Muscle layer of colon (tissue), 2 donors: ENCODE results near the gene UGGT1.

Experiments used
- H3K27ac ChIP-seq: one replicate; pipeline ENCODE4 v1.7.0; 2013; ENCODE audit warnings: low read depth, mild to moderate bottlenecking, low read length, moderate library complexity
- H3K27me3 ChIP-seq, 2 donors: one replicate each; pipeline ENCODE4 v1.7.0; 2013; ENCODE audit warnings: low read length in 2 of 2, mild to moderate bottlenecking in 2 of 2; ENCODE audit not compliant: insufficient read depth in 2 of 2, control insufficient read depth in 1 of 2
- H3K36me3 ChIP-seq: one replicate; pipeline ENCODE4 v1.7.0; 2013; ENCODE audit warnings: mild to moderate bottlenecking, low read length; ENCODE audit not compliant: insufficient read depth
- H3K4me1 ChIP-seq: one replicate; pipeline ENCODE4 v1.7.0; 2013; ENCODE audit warnings: mild to moderate bottlenecking, low read length; ENCODE audit not compliant: insufficient read depth
- H3K4me3 ChIP-seq, 2 donors: one replicate each; pipeline ENCODE4 v1.7.0; 2013; ENCODE audit warnings: low read length in 2 of 2, low read depth in 1 of 2, mild to moderate bottlenecking in 1 of 2, moderate library complexity in 1 of 2
- H3K9ac ChIP-seq: one replicate; pipeline ENCODE4 v1.7.0; 2013; ENCODE audit warnings: low read length
- H3K9me3 ChIP-seq: one replicate; pipeline ENCODE4 v1.7.0; 2013; ENCODE audit warnings: mild to moderate bottlenecking, low read length
- donor health status: abdominal sarcoma.
- donor health status: Adenocarcinoma of cecum.

The UGGT1 gene, protein sequence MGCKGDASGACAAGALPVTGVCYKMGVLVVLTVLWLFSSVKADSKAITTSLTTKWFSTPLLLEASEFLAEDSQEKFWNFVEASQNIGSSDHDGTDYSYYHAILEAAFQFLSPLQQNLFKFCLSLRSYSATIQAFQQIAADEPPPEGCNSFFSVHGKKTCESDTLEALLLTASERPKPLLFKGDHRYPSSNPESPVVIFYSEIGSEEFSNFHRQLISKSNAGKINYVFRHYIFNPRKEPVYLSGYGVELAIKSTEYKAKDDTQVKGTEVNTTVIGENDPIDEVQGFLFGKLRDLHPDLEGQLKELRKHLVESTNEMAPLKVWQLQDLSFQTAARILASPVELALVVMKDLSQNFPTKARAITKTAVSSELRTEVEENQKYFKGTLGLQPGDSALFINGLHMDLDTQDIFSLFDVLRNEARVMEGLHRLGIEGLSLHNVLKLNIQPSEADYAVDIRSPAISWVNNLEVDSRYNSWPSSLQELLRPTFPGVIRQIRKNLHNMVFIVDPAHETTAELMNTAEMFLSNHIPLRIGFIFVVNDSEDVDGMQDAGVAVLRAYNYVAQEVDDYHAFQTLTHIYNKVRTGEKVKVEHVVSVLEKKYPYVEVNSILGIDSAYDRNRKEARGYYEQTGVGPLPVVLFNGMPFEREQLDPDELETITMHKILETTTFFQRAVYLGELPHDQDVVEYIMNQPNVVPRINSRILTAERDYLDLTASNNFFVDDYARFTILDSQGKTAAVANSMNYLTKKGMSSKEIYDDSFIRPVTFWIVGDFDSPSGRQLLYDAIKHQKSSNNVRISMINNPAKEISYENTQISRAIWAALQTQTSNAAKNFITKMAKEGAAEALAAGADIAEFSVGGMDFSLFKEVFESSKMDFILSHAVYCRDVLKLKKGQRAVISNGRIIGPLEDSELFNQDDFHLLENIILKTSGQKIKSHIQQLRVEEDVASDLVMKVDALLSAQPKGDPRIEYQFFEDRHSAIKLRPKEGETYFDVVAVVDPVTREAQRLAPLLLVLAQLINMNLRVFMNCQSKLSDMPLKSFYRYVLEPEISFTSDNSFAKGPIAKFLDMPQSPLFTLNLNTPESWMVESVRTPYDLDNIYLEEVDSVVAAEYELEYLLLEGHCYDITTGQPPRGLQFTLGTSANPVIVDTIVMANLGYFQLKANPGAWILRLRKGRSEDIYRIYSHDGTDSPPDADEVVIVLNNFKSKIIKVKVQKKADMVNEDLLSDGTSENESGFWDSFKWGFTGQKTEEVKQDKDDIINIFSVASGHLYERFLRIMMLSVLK (N-terminal part only)

DNA sequence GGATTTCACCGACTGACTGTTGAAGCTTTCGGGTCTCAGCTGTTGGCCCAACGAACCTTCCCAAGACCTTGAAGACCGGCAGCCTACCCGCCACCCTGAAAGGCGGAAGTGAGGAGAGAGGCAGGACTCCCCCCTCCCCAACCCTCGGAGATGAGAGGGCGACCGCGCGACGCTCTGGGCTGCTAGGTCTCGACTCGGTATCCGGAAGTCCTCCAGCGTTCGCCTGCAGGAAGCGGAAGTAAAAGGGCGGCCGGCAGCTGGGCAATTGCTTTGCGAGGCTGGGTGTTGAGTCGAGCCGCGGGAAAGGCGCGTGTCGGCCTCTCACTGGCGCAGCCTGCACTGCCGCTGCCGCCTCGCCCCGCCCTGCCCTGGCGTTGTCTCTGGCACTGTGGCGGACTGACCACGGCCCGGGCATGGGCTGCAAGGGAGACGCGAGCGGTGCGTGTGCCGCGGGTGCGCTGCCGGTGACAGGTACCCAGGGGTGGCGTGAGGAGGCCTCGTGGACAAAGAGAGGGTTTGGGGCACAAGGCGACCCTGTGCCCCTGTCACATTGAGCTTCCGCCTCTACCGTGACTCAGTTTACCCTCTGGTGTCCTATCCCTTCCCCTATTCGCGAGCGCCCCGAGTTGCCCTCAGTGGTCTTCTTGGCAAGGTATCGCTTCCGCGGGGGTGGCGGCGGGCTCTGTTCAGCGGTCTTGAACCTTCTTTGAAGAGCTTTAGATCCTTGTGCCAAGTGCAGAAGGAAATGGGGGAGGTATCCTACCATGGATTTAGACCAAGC lies at the start of gene UGGT1:
UGGT1 (plus strand) TSS at position 256 of the 781 bp plus-strand sequence; CDS start at position 414, 158 bp downstream.
- peak within 1 kb of the TSS; percentile 71 for H3K9ac ChIP-seq

DNA sequence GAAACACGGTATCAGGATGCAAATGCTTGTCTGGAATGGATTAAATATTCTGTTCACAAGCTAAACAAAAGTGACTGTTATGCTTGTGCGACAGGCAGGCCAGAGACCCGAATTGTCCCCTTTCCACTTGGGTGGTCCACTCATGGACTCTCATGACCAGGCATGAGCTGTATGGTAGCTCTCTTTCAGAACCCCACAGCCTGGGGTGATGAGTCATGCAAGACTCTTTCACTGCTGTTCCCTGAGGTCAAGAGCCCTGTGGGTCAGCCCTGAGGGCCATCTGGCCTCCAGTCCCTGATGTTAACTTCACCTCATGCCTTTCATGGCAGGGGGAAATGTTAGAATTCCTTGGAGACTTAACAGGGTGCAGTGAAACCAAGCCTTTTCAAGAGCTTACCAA lies 49.4 kb upstream of the UGGT1 start:
- no peaks in the 10 kb centered on the region for H3K4me1 ChIP-seq
- peaks cover 15% of the 10 kb centered on the region for H3K9me3 ChIP-seq
- no peak overlapping the region for H3K9ac ChIP-seq
- H3K4me3 ChIP-seq = no peak overlapping the region
- H3K36me3 ChIP-seq = no peaks in the 10 kb centered on the region
- no peaks in the 10 kb centered on the region for H3K27me3 ChIP-seq
- H3K27ac ChIP-seq = no peak overlapping the region

More for the DNA sequence above, at the start of gene UGGT1:
- Histone ChIP-seq H3K27ac (peak within 1 kb of the TSS; percentile 64), H3K9me3 (no peaks in the 10 kb centered on the region), H3K4me3 (peak within 1 kb of the TSS; percentile 66 to 87), H3K36me3 (no peaks in the 10 kb centered on the region), H3K27me3 (no peaks in the 10 kb centered on the region), H3K4me1 (no peaks in the 10 kb centered on the region)

DNA sequence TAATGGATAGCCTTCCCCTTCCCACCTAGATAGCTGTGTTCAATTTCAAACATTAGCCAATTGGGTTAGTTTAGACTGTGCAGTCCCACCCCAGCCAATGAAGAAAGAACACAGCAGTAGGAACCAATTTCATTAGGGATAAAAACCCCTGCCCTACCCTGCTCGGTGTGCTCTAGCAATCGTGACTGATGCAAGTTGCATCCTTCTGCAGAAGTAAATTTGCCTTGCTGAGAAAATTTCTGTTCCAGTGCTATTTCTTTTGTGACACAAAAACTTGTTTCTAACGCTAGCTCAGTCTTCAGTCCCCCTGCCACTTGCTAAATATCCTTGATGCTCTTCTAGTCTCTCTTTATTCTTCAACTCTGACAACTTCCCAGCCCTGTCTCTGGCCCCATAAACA lies 48.0 kb upstream of the UGGT1 start:
- no peaks in the 10 kb centered on the region for H3K4me1 ChIP-seq
- H3K27me3 ChIP-seq = no peaks in the 10 kb centered on the region
- no peak overlapping the region for H3K27ac ChIP-seq
- no peak overlapping the region for H3K9ac ChIP-seq
- peaks cover under 1% of the 10 kb centered on the region for H3K9me3 ChIP-seq
- no peaks in the 10 kb centered on the region for H3K36me3 ChIP-seq
- H3K4me3 ChIP-seq = no peak overlapping the region

DNA sequence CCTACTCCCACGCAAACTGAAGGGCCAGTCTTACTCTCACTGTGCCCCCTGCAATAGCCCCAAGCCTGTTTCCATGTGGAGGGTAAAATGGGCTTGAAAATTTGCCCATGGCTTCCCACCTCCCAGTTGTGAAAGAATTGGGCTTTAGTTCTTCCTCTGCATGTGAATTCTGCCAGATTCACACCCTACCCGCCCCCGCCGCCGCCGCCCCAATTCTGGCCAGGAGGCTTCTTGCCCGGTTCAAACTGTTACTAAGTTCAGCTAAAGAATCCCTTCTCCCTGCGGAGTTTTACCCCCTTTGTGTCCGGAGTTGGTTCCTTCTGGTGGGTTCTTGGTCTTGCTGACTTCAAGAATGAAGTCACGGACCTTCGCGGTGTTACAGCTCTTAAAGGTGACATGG lies 37.7 kb upstream of the UGGT1 start:
- Histone ChIP-seq H3K9ac (no peak overlapping the region), H3K27me3 (no peaks in the 10 kb centered on the region), H3K4me1 (no peaks in the 10 kb centered on the region), H3K4me3 (no peak overlapping the region), H3K27ac (no peak overlapping the region), H3K9me3 (no peaks in the 10 kb centered on the region), H3K36me3 (no peaks in the 10 kb centered on the region)

DNA sequence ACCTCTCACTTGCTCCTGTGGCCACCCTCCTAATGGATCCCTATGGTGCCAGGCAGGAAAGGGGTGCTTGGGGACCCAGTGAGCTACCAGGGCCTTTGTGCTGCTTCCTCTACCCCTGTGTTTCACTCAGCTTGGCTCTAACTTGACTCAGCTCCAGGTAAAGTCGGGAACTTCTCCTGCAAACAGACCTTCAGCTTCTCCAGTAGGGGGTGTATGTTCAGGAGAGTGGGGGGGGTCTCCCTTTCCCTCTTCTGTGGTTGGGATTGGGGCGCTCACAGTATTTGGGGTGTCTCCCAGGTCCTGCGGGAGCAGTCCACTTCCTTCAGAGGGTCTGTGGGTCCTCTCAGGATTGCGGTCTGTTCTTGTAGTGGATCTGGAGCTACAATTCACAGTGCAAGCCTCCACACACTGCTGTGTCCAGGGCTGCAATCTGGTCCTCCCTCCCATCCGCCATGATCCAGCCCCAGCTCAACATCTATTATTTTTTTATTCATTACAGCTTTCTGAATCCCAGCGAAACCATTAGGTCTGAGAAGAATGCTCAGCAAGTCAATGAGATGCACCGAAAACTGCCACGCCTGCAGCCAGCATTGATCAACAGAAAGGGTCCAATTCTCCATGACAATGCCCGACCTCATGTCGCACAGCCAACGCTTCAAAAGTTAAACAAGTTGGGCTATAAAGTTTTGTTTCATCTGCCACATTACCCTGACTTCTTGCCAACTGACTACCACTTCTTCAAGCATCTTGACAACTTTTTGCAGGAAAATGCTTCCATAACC lies 36.7 kb upstream of the UGGT1 start:
- no peak overlapping the region for H3K27ac ChIP-seq
- H3K9me3 ChIP-seq = no peaks in the 10 kb centered on the region
- no peak overlapping the region for H3K9ac ChIP-seq
- H3K36me3 ChIP-seq = no peaks in the 10 kb centered on the region
- no peak overlapping the region for H3K4me3 ChIP-seq
- no peaks in the 10 kb centered on the region for H3K4me1 ChIP-seq
- no peaks in the 10 kb centered on the region for H3K27me3 ChIP-seq

DNA sequence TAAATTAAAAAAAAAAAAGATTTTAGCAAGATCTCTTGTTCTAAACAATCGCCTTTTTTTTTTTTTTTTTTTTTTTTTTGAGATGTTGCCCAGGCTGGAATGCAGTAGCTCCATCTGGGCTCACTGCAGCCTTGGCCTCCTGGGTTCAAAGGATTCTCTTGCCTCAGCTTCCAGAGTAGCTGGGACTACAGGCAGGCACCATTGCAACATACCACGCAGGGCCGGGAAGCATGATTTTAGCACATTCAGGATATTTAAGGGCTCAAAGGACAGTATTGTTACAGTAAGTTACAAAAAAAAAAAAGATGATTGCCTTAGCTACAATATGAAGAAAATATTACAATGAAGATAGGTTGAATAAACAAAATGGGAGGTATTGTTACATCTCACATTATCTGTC lies 33.7 kb upstream of the UGGT1 start:
- H3K27ac ChIP-seq = no peak overlapping the region
- H3K36me3 ChIP-seq = no peaks in the 10 kb centered on the region
- H3K9me3 ChIP-seq = no peaks in the 10 kb centered on the region

DNA sequence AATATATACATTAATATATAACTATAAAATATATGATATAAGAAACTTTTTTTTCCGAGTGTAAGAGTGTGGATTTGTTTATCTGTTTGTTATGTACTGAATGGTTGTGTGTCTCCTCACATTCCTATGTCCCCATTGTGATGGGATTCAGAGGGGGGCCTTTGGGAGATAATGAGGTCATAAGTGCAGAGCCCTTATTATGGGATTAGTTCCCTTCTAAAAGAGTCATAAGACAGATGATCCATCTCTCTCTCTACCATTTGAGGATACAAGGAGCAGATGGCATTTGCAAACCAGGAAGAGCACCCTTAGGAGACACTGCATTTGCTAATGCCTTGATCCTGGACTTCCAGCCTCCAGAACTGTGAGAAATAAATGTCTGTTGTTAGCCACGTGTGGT lies 32.9 kb upstream of the UGGT1 start:
- H3K9me3 ChIP-seq = no peaks in the 10 kb centered on the region
- no peaks in the 10 kb centered on the region for H3K4me1 ChIP-seq
- H3K27me3 ChIP-seq = no peaks in the 10 kb centered on the region
- H3K4me3 ChIP-seq = no peak overlapping the region
- no peak overlapping the region for H3K9ac ChIP-seq
- H3K27ac ChIP-seq = no peak overlapping the region
- no peaks in the 10 kb centered on the region for H3K36me3 ChIP-seq

More for the DNA sequence above, 33.7 kb upstream of the UGGT1 start:
- Histone ChIP-seq H3K9ac (no peak overlapping the region), H3K27me3 (no peaks in the 10 kb centered on the region), H3K4me1 (no peaks in the 10 kb centered on the region), H3K4me3 (no peak overlapping the region)

DNA sequence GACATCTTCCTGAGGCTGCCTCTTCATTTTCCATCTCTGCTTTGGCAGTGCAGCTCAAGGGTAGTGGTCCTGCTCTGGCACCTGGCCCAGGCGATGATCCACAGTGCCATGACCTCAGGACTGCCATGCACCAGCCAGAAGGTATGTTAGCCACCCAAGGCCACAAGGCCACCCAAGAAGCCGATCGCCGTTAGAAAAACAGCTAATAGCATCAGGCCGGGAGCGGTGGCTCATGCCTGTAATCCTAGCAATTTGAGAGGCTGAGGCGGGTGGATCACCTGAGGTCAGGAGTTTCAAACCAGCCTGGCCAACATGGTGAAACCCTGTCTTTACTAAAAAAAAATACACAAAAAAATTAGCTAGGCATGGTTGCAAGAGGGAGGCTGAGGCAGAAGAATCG lies 28.4 kb upstream of the UGGT1 start:
- Histone ChIP-seq H3K4me1 (no peaks in the 10 kb centered on the region), H3K36me3 (no peaks in the 10 kb centered on the region), H3K27ac (no peak overlapping the region), H3K9me3 (no peaks in the 10 kb centered on the region), H3K4me3 (no peak overlapping the region), H3K9ac (no peak overlapping the region), H3K27me3 (no peaks in the 10 kb centered on the region)

DNA sequence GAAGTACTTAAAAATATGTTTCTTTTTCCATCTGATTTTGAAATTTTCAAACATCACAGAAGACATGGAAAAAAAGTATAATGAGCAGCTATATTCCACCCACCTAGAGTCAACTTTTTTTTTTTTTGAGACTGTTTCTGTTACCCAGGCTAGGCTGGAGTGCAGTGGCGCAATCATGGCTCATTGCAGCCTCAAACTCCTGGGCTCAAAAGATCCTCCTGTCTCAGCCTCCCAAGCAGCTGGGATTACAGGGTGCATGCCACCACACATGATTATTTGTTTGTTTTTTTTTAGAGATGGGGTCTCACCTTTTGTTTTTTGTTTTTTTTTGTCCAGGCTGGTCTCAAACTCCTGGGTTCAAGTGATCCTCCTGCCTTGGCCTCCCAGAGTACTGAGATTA lies 26.6 kb upstream of the UGGT1 start:
- no peaks in the 10 kb centered on the region for H3K27me3 ChIP-seq
- H3K27ac ChIP-seq = no peak overlapping the region
- H3K4me1 ChIP-seq = no peaks in the 10 kb centered on the region
- H3K36me3 ChIP-seq = no peaks in the 10 kb centered on the region
- H3K9me3 ChIP-seq = no peaks in the 10 kb centered on the region
- H3K9ac ChIP-seq = no peak overlapping the region
- H3K4me3 ChIP-seq = no peak overlapping the region

DNA sequence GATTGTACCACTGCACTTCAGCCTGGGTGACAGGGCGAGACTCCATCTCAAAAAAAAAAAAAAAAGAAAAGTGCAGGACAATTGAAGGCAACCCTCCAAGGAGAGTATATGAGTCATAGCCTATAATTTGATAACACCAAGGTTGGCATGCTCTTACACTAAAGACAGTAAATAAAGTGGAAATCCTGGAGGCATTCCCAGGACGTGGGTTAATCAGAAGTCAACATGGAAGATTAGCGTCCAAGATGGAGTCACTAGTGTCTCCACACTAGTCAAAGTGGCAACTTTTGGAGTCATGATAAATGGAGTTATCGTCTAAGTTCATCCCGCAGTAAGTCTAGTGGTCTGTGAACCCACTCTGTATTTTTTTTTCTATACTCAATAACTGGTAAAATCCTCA lies 21.2 kb upstream of the UGGT1 start:
- H3K27me3 ChIP-seq = no peaks in the 10 kb centered on the region
- H3K36me3 ChIP-seq = no peaks in the 10 kb centered on the region
- no peak overlapping the region for H3K9ac ChIP-seq
- H3K4me1 ChIP-seq = no peaks in the 10 kb centered on the region
- no peak overlapping the region for H3K4me3 ChIP-seq
- no peaks in the 10 kb centered on the region for H3K9me3 ChIP-seq
- H3K27ac ChIP-seq = no peak overlapping the region
